Measurements from ENCODE around the gene RSBN1.

Gene RSBN1

DNA sequence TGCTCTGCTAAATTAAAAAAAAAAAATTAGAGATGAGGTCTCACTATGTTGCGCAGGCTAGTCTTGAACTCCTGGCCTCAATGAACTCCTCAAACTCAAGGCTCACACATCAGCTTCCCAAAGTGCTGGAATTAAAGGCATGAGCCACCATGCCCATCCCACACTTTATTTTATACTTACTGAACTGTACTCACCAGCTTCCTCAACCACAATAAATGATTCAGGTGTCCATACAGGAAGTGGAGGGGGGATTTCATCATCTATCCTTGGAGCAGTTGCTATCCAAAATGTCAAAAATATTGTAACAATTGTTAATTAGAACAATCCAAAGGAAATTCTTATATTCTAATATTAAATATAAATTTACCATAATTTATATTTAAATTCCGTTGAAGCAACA, 22.4 kb upstream of the RSBN1 start:
- no peak overlapping the region for H3K9ac ChIP-seq (ENCODE audit: low read length)

DNA sequence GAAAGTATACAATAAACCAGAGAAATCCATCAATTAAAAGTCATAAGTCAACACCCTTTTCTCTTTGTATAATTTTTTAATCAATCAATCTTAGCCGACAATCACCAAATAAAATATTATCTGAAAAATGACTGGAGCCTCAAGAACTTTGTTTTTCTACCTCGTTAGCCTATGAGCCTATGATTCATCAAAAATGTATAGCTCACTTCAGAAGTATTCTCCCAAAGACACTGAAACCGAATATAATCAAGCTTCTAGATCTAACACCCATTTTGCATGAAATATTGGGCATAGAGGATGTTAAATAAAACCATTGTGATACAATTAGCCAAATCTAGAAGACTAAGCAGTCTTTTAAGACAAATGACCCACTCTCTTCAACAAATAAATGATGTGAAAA, 17.8 kb upstream of the RSBN1 start:
- no peaks in the 10 kb centered on the region for H4K20me1 ChIP-seq (ENCODE audit: low read depth, low read length)
- no peaks in the 10 kb centered on the region for H3K9me2 ChIP-seq (replicated peaks; ENCODE audit: insufficient read depth, low read length)
- H3K79me2 ChIP-seq (ENCODE audit: insufficient read depth, low read length) = no peaks in the 10 kb centered on the region
- no peak overlapping the region for H3K27ac ChIP-seq (ENCODE audit: low read depth, low read length)
- H3K9ac ChIP-seq (ENCODE audit: low read length) = no peak overlapping the region
- no peak overlapping the region for H3K4me2 ChIP-seq (ENCODE audit: low read depth, low read length, poor library complexity, severe bottlenecking)
- H3F3A ChIP-seq (ENCODE audit: insufficient read depth) = 0 out of 2 replicates have a peak, but pooled peaks cover 5% of the 10 kb centered on the region
- H3K4me3 ChIP-seq (ENCODE audit: insufficient read depth, low read length, poor library complexity, severe bottlenecking) = no peak overlapping the region
- H2AFZ ChIP-seq (ENCODE audit: low read depth, low read length, severe bottlenecking) = no peak overlapping the region
- TF ChIP-seq EZH2phosphoT487 (conservative IDR thresholded peaks at IDR 0.05; ENCODE audit: low read length) = no peak
- TF ChIP-seq, protein P1, sequence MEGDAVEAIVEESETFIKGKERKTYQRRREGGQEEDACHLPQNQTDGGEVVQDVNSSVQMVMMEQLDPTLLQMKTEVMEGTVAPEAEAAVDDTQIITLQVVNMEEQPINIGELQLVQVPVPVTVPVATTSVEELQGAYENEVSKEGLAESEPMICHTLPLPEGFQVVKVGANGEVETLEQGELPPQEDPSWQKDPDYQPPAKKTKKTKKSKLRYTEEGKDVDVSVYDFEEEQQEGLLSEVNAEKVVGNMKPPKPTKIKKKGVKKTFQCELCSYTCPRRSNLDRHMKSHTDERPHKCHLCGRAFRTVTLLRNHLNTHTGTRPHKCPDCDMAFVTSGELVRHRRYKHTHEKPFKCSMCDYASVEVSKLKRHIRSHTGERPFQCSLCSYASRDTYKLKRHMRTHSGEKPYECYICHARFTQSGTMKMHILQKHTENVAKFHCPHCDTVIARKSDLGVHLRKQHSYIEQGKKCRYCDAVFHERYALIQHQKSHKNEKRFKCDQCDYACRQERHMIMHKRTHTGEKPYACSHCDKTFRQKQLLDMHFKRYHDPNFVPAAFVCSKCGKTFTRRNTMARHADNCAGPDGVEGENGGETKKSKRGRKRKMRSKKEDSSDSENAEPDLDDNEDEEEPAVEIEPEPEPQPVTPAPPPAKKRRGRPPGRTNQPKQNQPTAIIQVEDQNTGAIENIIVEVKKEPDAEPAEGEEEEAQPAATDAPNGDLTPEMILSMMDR (IDR thresholded peaks at IDR 0.05; ENCODE audit: insufficient read depth, low read length, poor library complexity, severe bottlenecking) = no peak
- no peaks in the 10 kb centered on the region for H3K9me3 ChIP-seq (ENCODE audit: insufficient read depth, low read length)
- no peaks in the 10 kb centered on the region for H3K27me3 ChIP-seq (ENCODE audit: low read length)
- peaks cover 41% of the 10 kb centered on the region; the same call in 1 of the 2 replicates for H3K36me3 ChIP-seq (ENCODE audit: low read length)

More for the DNA sequence above, 22.4 kb upstream of the RSBN1 start:
- TF ChIP-seq, protein P1 (IDR thresholded peaks at IDR 0.05; ENCODE audit: insufficient read depth, low read length, poor library complexity, severe bottlenecking) = no peak
- no peak for TF ChIP-seq EZH2phosphoT487 (conservative IDR thresholded peaks at IDR 0.05; ENCODE audit: low read length)
- no peaks in the 10 kb centered on the region for H3K9me3 ChIP-seq (ENCODE audit: insufficient read depth, low read length)
- no peaks in the 10 kb centered on the region for H3K27me3 ChIP-seq (ENCODE audit: low read length)
- no peak overlapping the region for H3K4me3 ChIP-seq (ENCODE audit: insufficient read depth, low read length, poor library complexity, severe bottlenecking)
- no peak overlapping the region for H3K4me2 ChIP-seq (ENCODE audit: low read depth, low read length, poor library complexity, severe bottlenecking)
- H2AFZ ChIP-seq (ENCODE audit: low read depth, low read length, severe bottlenecking) = no peak overlapping the region
- H4K20me1 ChIP-seq (ENCODE audit: low read depth, low read length) = no peaks in the 10 kb centered on the region
- H3K36me3 ChIP-seq (ENCODE audit: low read length) = peaks cover 40% of the 10 kb centered on the region; the same call in 1 of the 2 replicates
- H3K79me2 ChIP-seq (ENCODE audit: insufficient read depth, low read length) = no peaks in the 10 kb centered on the region
- no peak overlapping the region for H3K27ac ChIP-seq (ENCODE audit: low read depth, low read length)
- no peaks in the 10 kb centered on the region for H3K9me2 ChIP-seq (replicated peaks; ENCODE audit: insufficient read depth, low read length)
- peaks cover 9% of the 10 kb centered on the region; the same call in 1 of the 2 replicates for H3F3A ChIP-seq (ENCODE audit: insufficient read depth)

DNA sequence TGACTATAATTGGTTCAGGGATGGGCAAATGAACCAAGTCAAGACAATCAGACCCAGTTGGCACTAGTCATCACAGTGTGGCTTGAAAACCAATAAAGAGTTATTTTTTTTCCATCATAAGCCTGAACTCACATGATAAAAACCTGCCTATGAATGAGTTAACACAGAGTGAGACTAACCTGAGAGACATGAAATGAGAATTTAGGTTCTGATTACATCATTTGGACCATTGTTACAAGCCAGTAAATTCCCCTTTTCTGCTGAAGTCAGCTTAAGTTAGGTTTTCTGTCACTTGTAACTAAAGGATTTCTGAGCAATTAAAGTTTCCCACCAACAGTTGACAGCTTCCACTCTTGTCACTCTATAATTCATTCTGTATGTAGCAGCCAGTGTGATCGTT, 9.6 kb upstream of the RSBN1 start:
- no peak overlapping the region for H3K4me3 ChIP-seq (ENCODE audit: insufficient read depth, low read length, poor library complexity, severe bottlenecking)
- no peaks in the 10 kb centered on the region for H3K27me3 ChIP-seq (ENCODE audit: low read length)
- no peak overlapping the region for H3K9ac ChIP-seq (ENCODE audit: low read length)
- H3K36me3 ChIP-seq (ENCODE audit: low read length) = peaks cover 13% of the 10 kb centered on the region; the same call in 1 of the 2 replicates
- no peak overlapping the region for H3K4me2 ChIP-seq (ENCODE audit: low read depth, low read length, poor library complexity, severe bottlenecking)
- no peaks in the 10 kb centered on the region for H3K79me2 ChIP-seq (ENCODE audit: insufficient read depth, low read length)
- H3K9me3 ChIP-seq (ENCODE audit: insufficient read depth, low read length) = no peaks in the 10 kb centered on the region
- peaks cover 3% of the 10 kb centered on the region; the same call in 1 of the 2 replicates for H3F3A ChIP-seq (ENCODE audit: insufficient read depth)
- H2AFZ ChIP-seq (ENCODE audit: low read depth, low read length, severe bottlenecking) = no peak overlapping the region
- no peaks in the 10 kb centered on the region for H4K20me1 ChIP-seq (ENCODE audit: low read depth, low read length)
- no peak overlapping the region for H3K27ac ChIP-seq (ENCODE audit: low read depth, low read length)
- TF ChIP-seq, protein P1 (IDR thresholded peaks at IDR 0.05; ENCODE audit: insufficient read depth, low read length, poor library complexity, severe bottlenecking) = no peak
- TF ChIP-seq EZH2phosphoT487 (conservative IDR thresholded peaks at IDR 0.05; ENCODE audit: low read length) = no peak
- H3K9me2 ChIP-seq (replicated peaks; ENCODE audit: insufficient read depth, low read length) = no peaks in the 10 kb centered on the region
